DND-41 (cell line): ENCODE measurements around the gene WNT10A.

Experiments
- ATAC-seq: fragments of 200-7000 bp; cut with Tn5 transposase; 3 replicates; pipeline ENCODE4 v1.9.1; 2021; ENCODE audit warnings: low read depth; ENCODE audit not compliant: insufficient read depth
- DNase-seq: peaks from one replicate; pipeline ENCODE4 v3.0.0-alpha.2; 2020
- H2AFZ ChIP-seq: 2 replicates; pipeline ENCODE4 v1.6.0; 2012; ENCODE audit warnings: low read depth, low read length
- H3K27ac ChIP-seq: 2 replicates; pipeline ENCODE4 v1.5.1; 2012; ENCODE audit warnings: low read length, inconsistent platforms
- H3K27me3 ChIP-seq: fragments of 200-600 bp; sonication (generic); 2 replicates; pipeline ENCODE4 v1.6.0; 2012; ENCODE audit warnings: low read length, mild to moderate bottlenecking, inconsistent platforms; ENCODE audit not compliant: insufficient read depth, poor library complexity
- H3K36me3 ChIP-seq: 2 replicates; pipeline ENCODE4 v1.5.1; 2012; ENCODE audit warnings: low read length, inconsistent platforms; ENCODE audit not compliant: insufficient read depth
- H3K4me1 ChIP-seq: 2 replicates; pipeline ENCODE4 v1.5.1; 2012; ENCODE audit warnings: mild to moderate bottlenecking, low read length; ENCODE audit not compliant: insufficient read depth
- H3K4me2 ChIP-seq: 2 replicates; pipeline ENCODE4 v1.6.0; 2012; ENCODE audit warnings: mild to moderate bottlenecking, moderate library complexity, low read length, inconsistent platforms; ENCODE audit not compliant: insufficient read depth
- H3K4me3 ChIP-seq, 2 experiments: fragments of 200-600 bp in 1 of 2; shearing (Covaris generic) in 1 of 2; 2 replicates each; pipeline ENCODE4 v1.5.1; 2012 to 2016; ENCODE audit warnings: inconsistent platforms in 2 of 2, low read length in 2 of 2, mild to moderate bottlenecking in 2 of 2, low read depth in 1 of 2, moderate library complexity in 1 of 2
- H3K79me2 ChIP-seq: 2 replicates; pipeline ENCODE4 v1.6.0; 2012; ENCODE audit warnings: low read length, inconsistent platforms; ENCODE audit not compliant: insufficient read depth
- H3K9ac ChIP-seq: 2 replicates; pipeline ENCODE4 v1.6.0; 2012; ENCODE audit warnings: low read depth, mild to moderate bottlenecking, inconsistent platforms, low read length, moderate library complexity
- H3K9me3 ChIP-seq: 2 replicates; pipeline ENCODE4 v1.5.1; 2012; ENCODE audit warnings: low read length, moderate library complexity, mild to moderate bottlenecking, inconsistent platforms; ENCODE audit not compliant: insufficient read depth, severe bottlenecking
- H4K20me1 ChIP-seq: 2 replicates; pipeline ENCODE4 v1.6.0; 2012; ENCODE audit warnings: low read length; ENCODE audit not compliant: insufficient read depth
- EZH2 ChIP-seq: IDR thresholded peaks from 3 replicates; pipeline ENCODE4 v1.6.1; 2012; ENCODE audit warnings: borderline replicate concordance, low read depth, mild to moderate bottlenecking, moderate library complexity, low read length, inconsistent platforms; ENCODE audit not compliant: severe bottlenecking
- TF ChIP-seq, protein P1 (sequence below): IDR thresholded peaks from 2 replicates; pipeline ENCODE4 v1.5.1; 2012; ENCODE audit warnings: borderline replicate concordance, low read length, moderate library complexity, mild to moderate bottlenecking; ENCODE audit not compliant: poor library complexity, severe bottlenecking; ENCODE audit errors: extremely low read depth

The WNT10A gene

DNA sequence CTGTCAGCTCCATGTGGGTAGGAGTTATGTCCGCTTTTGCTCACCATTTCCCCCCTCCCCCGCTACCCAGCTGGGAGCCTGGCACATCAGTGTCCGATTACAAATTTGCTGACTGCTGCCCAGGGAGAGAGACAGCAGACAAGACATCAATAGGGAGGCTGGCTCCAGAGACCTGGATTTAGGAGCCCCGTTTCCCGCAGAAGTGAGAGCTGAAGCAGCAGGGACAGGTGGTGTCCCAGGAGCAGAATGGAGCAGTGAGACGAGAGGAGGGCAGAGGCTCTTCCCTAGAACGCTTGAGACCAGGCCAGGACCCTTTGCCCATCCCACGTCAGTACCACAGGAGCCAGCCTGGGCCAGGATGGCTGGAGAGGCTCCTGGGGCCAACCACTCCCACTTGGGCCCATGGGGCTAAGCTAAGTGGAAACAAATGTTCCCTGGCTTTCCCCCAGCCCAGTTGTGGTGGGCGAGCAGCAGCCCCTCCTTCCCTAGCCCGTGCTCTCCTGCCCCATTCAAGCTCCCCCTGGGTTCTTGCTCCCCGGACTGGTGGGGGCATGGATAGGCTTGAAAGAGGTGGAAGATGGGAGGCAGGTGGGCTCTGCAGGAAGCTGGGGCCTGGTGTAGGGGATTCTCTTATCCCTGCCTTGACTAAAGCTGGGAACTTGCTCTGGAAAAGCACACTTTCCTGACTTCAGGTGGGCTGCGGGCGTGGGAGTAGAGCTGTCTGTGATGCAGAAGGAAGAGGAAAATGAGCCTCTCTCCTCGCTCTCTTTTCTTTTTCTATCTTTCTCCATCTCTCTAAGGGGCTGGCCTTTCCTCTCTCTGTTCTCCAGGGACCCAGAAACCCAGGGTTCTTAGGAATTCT is 25.1 kb upstream of the WNT10A start:
- Histone ChIP-seq H3K9ac (no peak overlapping the region), H3K36me3 (no peaks in the 10 kb centered on the region), H4K20me1 (peaks cover 11% of the 10 kb centered on the region; the same call in 1 of the 2 replicates), H3K27me3 (peaks cover 17% of the 10 kb centered on the region), H3K4me2 (peak overlapping the region; percentile 23; the same call in 1 of the 2 replicates), H3K79me2 (no peaks in the 10 kb centered on the region), H3K4me1 (peaks cover 14% of the 10 kb centered on the region), H3K4me3 (no peak overlapping the region), H2AFZ (no peak overlapping the region), H3K27ac (no peak overlapping the region), H3K9me3 (no peaks in the 10 kb centered on the region)
- TF ChIP-seq EZH2 = no peak
- TF ChIP-seq, protein P1, sequence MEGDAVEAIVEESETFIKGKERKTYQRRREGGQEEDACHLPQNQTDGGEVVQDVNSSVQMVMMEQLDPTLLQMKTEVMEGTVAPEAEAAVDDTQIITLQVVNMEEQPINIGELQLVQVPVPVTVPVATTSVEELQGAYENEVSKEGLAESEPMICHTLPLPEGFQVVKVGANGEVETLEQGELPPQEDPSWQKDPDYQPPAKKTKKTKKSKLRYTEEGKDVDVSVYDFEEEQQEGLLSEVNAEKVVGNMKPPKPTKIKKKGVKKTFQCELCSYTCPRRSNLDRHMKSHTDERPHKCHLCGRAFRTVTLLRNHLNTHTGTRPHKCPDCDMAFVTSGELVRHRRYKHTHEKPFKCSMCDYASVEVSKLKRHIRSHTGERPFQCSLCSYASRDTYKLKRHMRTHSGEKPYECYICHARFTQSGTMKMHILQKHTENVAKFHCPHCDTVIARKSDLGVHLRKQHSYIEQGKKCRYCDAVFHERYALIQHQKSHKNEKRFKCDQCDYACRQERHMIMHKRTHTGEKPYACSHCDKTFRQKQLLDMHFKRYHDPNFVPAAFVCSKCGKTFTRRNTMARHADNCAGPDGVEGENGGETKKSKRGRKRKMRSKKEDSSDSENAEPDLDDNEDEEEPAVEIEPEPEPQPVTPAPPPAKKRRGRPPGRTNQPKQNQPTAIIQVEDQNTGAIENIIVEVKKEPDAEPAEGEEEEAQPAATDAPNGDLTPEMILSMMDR = no peak
- DNase-seq (no peak), ATAC-seq (no peak)

- peaks cover 11% of the 10 kb centered on the region; the same call in 1 of the 2 replicates for H4K20me1 ChIP-seq
- peak overlapping the region; percentile 23; the same call in 1 of the 2 replicates for H3K4me2 ChIP-seq
- ATAC-seq (peak; percentile 87), DNase-seq (peak; percentile 66)
- H3K9me3 ChIP-seq = no peaks in the 10 kb centered on the region
- H3K4me3 ChIP-seq = no peak overlapping the region
- TF ChIP-seq, protein P1 = no peak
- TF ChIP-seq EZH2 = no peak
- H3K27me3 ChIP-seq = peaks cover 17% of the 10 kb centered on the region
- peaks cover 14% of the 10 kb centered on the region for H3K4me1 ChIP-seq
- H2AFZ ChIP-seq = no peak overlapping the region
- H3K79me2 ChIP-seq = no peaks in the 10 kb centered on the region
- H3K9ac ChIP-seq = no peak overlapping the region
- H3K27ac ChIP-seq = no peak overlapping the region
- no peaks in the 10 kb centered on the region for H3K36me3 ChIP-seq
These were observed 24.3 kb upstream of the WNT10A start for GRCh38 chr2:218856167-218856895.

- Histone ChIP-seq H3K4me3 (no peak overlapping the region), H3K9me3 (no peaks in the 10 kb centered on the region), H2AFZ (no peak overlapping the region), H4K20me1 (peaks cover 11% of the 10 kb centered on the region; the same call in 1 of the 2 replicates), H3K27ac (no peak overlapping the region), H3K9ac (no peak overlapping the region), H3K4me1 (peaks cover 14% of the 10 kb centered on the region), H3K79me2 (no peaks in the 10 kb centered on the region), H3K36me3 (no peaks in the 10 kb centered on the region), H3K4me2 (no peak overlapping the region), H3K27me3 (peaks cover 17% of the 10 kb centered on the region)
- ATAC-seq = no peak; the same call in 2 of the 3 replicates
- no peak for DNase-seq
- TF ChIP-seq, protein P1 = no peak
- no peak for TF ChIP-seq EZH2
These were observed 23.8 kb upstream of the WNT10A start for GRCh38 chr2:218856896-218857243.
